Measurements from ENCODE around the gene CRIM1.

DNA sequence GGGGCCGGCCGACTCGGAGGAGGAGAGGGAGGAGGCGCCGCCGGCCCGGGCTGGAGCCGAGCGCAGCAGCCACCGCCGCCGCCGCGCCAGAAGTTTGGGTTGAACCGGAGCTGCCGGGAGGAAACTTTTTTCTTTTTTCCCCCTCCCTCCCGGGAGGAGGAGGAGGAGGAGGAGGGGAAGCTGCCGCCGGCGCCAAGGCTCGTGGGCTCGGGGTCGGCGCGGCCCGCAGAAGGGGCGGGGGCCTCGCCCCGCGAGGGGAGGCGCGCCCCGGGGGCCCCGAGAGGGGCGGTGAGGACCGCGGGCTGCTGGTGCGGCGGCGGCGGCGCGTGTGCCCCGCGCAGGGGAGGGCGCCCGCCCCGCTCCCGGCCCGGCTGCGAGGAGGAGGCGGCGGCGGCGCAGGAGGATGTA is 316 bp downstream of the CRIM1 start:
- TF ChIP-seq, protein P1, sequence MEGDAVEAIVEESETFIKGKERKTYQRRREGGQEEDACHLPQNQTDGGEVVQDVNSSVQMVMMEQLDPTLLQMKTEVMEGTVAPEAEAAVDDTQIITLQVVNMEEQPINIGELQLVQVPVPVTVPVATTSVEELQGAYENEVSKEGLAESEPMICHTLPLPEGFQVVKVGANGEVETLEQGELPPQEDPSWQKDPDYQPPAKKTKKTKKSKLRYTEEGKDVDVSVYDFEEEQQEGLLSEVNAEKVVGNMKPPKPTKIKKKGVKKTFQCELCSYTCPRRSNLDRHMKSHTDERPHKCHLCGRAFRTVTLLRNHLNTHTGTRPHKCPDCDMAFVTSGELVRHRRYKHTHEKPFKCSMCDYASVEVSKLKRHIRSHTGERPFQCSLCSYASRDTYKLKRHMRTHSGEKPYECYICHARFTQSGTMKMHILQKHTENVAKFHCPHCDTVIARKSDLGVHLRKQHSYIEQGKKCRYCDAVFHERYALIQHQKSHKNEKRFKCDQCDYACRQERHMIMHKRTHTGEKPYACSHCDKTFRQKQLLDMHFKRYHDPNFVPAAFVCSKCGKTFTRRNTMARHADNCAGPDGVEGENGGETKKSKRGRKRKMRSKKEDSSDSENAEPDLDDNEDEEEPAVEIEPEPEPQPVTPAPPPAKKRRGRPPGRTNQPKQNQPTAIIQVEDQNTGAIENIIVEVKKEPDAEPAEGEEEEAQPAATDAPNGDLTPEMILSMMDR (IDR thresholded peaks at IDR 0.05): no peak
- no peak for TF ChIP-seq POLR2A (IDR thresholded peaks at IDR 0.05)

All from lower leg skin (tissue), 3 donors.